DND-41 (cell line): Measurements from ENCODE around the gene NSDHL.

ENCODE experiments used
- ATAC-seq: fragments of 200-7000 bp; cut with Tn5 transposase; 3 replicates; pipeline ENCODE4 v1.9.1; 2021; ENCODE audit warnings: low read depth; ENCODE audit not compliant: insufficient read depth
- DNase-seq: peaks from one replicate; pipeline ENCODE4 v3.0.0-alpha.2; 2020
- H2AFZ ChIP-seq: 2 replicates; pipeline ENCODE4 v1.6.0; 2012; ENCODE audit warnings: low read depth, low read length
- H3K27ac ChIP-seq: 2 replicates; pipeline ENCODE4 v1.5.1; 2012; ENCODE audit warnings: low read length, inconsistent platforms
- H3K27me3 ChIP-seq: fragments of 200-600 bp; sonication (generic); 2 replicates; pipeline ENCODE4 v1.6.0; 2012; ENCODE audit warnings: low read length, mild to moderate bottlenecking, inconsistent platforms; ENCODE audit not compliant: insufficient read depth, poor library complexity
- H3K36me3 ChIP-seq: 2 replicates; pipeline ENCODE4 v1.5.1; 2012; ENCODE audit warnings: low read length, inconsistent platforms; ENCODE audit not compliant: insufficient read depth
- H3K4me1 ChIP-seq: 2 replicates; pipeline ENCODE4 v1.5.1; 2012; ENCODE audit warnings: mild to moderate bottlenecking, low read length; ENCODE audit not compliant: insufficient read depth
- H3K4me2 ChIP-seq: 2 replicates; pipeline ENCODE4 v1.6.0; 2012; ENCODE audit warnings: mild to moderate bottlenecking, moderate library complexity, low read length, inconsistent platforms; ENCODE audit not compliant: insufficient read depth
- H3K4me3 ChIP-seq, 2 experiments: fragments of 200-600 bp in 1 of 2; shearing (Covaris generic) in 1 of 2; 2 replicates each; pipeline ENCODE4 v1.5.1; 2012 to 2016; ENCODE audit warnings: inconsistent platforms in 2 of 2, low read length in 2 of 2, mild to moderate bottlenecking in 2 of 2, low read depth in 1 of 2, moderate library complexity in 1 of 2
- H3K79me2 ChIP-seq: 2 replicates; pipeline ENCODE4 v1.6.0; 2012; ENCODE audit warnings: low read length, inconsistent platforms; ENCODE audit not compliant: insufficient read depth
- H3K9ac ChIP-seq: 2 replicates; pipeline ENCODE4 v1.6.0; 2012; ENCODE audit warnings: low read depth, mild to moderate bottlenecking, inconsistent platforms, low read length, moderate library complexity
- H3K9me3 ChIP-seq: 2 replicates; pipeline ENCODE4 v1.5.1; 2012; ENCODE audit warnings: low read length, moderate library complexity, mild to moderate bottlenecking, inconsistent platforms; ENCODE audit not compliant: insufficient read depth, severe bottlenecking
- H4K20me1 ChIP-seq: 2 replicates; pipeline ENCODE4 v1.6.0; 2012; ENCODE audit warnings: low read length; ENCODE audit not compliant: insufficient read depth
- CTCF ChIP-seq: IDR thresholded peaks from 2 replicates; pipeline ENCODE4 v1.5.1; 2012; ENCODE audit warnings: borderline replicate concordance, low read length, moderate library complexity, mild to moderate bottlenecking; ENCODE audit not compliant: poor library complexity, severe bottlenecking; ENCODE audit errors: extremely low read depth
- EZH2 ChIP-seq: IDR thresholded peaks from 3 replicates; pipeline ENCODE4 v1.6.1; 2012; ENCODE audit warnings: borderline replicate concordance, low read depth, mild to moderate bottlenecking, moderate library complexity, low read length, inconsistent platforms; ENCODE audit not compliant: severe bottlenecking

Gene NSDHL

GRCh38 chrX:152903589-152903988 is 72.7 kb downstream of the NSDHL start:
- DNase-seq (no peak), ATAC-seq (no peak)
- Histone ChIP-seq H3K27me3 (no peaks in the 10 kb centered on the region), H2AFZ (no peak overlapping the region), H3K9ac (no peak overlapping the region), H3K9me3 (no peaks in the 10 kb centered on the region), H3K4me2 (no peak overlapping the region), H3K4me3 (no peak overlapping the region), H3K79me2 (no peaks in the 10 kb centered on the region), H3K36me3 (no peaks in the 10 kb centered on the region), H3K4me1 (no peaks in the 10 kb centered on the region), H3K27ac (no peak overlapping the region), H4K20me1 (no peaks in the 10 kb centered on the region)
- TF ChIP-seq EZH2 (no peak), CTCF (no peak)

DNA sequence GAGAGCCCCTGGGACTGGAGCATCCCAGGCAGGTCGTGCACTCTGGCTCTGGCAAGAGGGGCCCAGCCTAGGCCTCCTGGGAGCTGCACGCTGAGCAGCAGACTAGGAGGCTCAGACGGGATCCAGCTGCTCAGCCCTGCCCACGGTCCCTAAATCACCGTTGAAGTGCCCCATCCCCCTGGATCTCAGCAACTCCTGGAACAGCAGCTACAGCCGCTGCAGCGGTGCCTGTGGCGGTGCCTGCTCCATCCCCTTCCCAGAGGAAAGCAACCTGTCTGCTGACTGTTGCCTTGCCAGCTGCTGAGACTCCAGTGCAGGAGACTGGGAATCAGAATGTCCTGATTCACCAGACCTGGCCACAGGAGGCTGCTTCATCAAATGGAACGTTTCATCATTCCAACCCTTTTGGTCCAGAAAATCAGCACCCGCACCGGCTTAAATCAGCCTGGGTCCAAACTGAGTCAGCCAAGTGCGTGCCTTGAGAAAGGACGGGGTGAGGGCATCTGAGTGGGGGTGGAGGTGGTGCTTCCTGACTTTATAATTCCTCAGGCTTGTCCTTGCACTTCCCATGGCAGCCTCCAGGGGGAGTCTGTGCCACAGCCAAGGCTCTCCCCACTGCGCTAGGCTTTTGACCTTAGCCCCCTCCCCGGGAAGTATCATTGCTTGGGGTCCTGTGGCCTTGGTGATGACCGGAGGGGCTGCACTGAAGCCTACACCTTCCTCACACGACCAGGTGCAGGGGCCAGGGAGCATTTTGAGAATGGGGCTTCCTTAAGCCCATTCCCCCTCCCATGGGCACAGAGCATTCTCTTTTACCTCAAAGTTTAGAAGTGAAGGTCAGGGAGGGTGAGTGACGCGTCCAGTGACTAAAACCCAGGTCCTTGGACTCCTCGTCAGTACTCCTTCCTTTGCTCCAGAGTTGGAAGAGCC is 73.6 kb downstream of the NSDHL start:
- H3K4me2 ChIP-seq = peak overlapping the region; percentile 38; the same call in 1 of the 2 replicates

GRCh38 chrX:152905081-152905420 is 74.2 kb downstream of the NSDHL start:
- no peak overlapping the region for H3K27ac ChIP-seq
- H3K9me3 ChIP-seq = no peaks in the 10 kb centered on the region
- H3K4me1 ChIP-seq = no peaks in the 10 kb centered on the region
- no peak overlapping the region for H2AFZ ChIP-seq
- no peak for DNase-seq
- no peaks in the 10 kb centered on the region for H3K27me3 ChIP-seq
- no peaks in the 10 kb centered on the region for H3K36me3 ChIP-seq
- no peaks in the 10 kb centered on the region for H3K79me2 ChIP-seq
- no peaks in the 10 kb centered on the region for H4K20me1 ChIP-seq
- no peak overlapping the region for H3K4me3 ChIP-seq
- TF ChIP-seq CTCF = no peak
- TF ChIP-seq EZH2 = no peak
- ATAC-seq = no peak
- H3K4me2 ChIP-seq = no peak overlapping the region
- H3K9ac ChIP-seq = no peak overlapping the region

More for the DNA sequence above, 73.6 kb downstream of the NSDHL start:
- Histone ChIP-seq H3K36me3 (no peaks in the 10 kb centered on the region), H3K27ac (no peak overlapping the region), H3K4me1 (no peaks in the 10 kb centered on the region), H3K27me3 (no peaks in the 10 kb centered on the region), H4K20me1 (no peaks in the 10 kb centered on the region), H3K9ac (no peak overlapping the region), H3K9me3 (no peaks in the 10 kb centered on the region), H3K79me2 (no peaks in the 10 kb centered on the region), H3K4me3 (no peak overlapping the region), H2AFZ (peak overlapping the region; percentile 48; the same call in 1 of the 2 replicates)
- TF ChIP-seq CTCF = peak; percentile 74
- TF ChIP-seq EZH2 = no peak
- DNase-seq (peak; percentile 59), ATAC-seq (peak; percentile 86)
